Measurements from ENCODE around the gene CFAP90. TPM values are rescaled to one million over a fixed set of nuclear protein-coding genes. Genes with fewer than 3 reads are reported as not detected.

The CFAP90 gene
- total and polyA plus RNA-seq, 2 of the 8 experiments (the other 6 are each of a cell fraction or from before 2014, with no cell fraction given): 0.39 to 0.92 TPM

- TF ChIP-seq KDM5A (IDR thresholded peaks at IDR 0.05; ENCODE audit: low read length) (no peak), CTBP2 (IDR thresholded peaks at IDR 0.05; ENCODE audit: borderline replicate concordance, insufficient read depth, insufficient read length, low read length) (peak; percentile 55), TAF1 (IDR thresholded peaks at IDR 0.05; ENCODE audit: low read depth, low read length) (no peak), ZNF274 (IDR thresholded peaks at IDR 0.05; ENCODE audit: borderline replicate concordance, extremely low read depth, low read length) (no peak), BRCA1 (IDR thresholded peaks at IDR 0.05; ENCODE audit: low read depth, low read length) (no peak), POLR2AphosphoS5 (IDR thresholded peaks at IDR 0.05; ENCODE audit: low read depth, low read length) (no peak), ATF2 (IDR thresholded peaks at IDR 0.05; ENCODE audit: low read length) (peak; percentile 42; the same call in 1 of the 2 replicates), GABPA (IDR thresholded peaks at IDR 0.05; ENCODE audit: borderline replicate concordance, insufficient read depth, low read length) (no peak), SIRT6 (IDR thresholded peaks at IDR 0.05; ENCODE audit: low read length) (no peak), MAX (IDR thresholded peaks at IDR 0.05) (peak; percentile 48; the same call in 1 of the 2 replicates), SP1 (IDR thresholded peaks at IDR 0.05; ENCODE audit: low read depth, low read length) (no peak), TBP (IDR thresholded peaks at IDR 0.05; ENCODE audit: low read depth, low read length) (no peak), MAFK (IDR thresholded peaks at IDR 0.05; ENCODE audit: low read depth, low read length) (no peak), NRF1 (IDR thresholded peaks at IDR 0.05; ENCODE audit: low read depth, low read length) (no peak), SIN3A (conservative IDR thresholded peaks at IDR 0.05 in 1 of 2, IDR thresholded peaks at IDR 0.05 in 1 of 2; ENCODE audit: low read depth in 1 of 2, low read length in 2 of 2) (no peak; a peak in 1 of 4 replicates), RBBP5 (IDR thresholded peaks at IDR 0.05; ENCODE audit: borderline replicate concordance, low read depth, low read length) (no peak), NANOG (IDR thresholded peaks at IDR 0.05; ENCODE audit: insufficient read depth, low read depth, low read length, poor library complexity, severe bottlenecking) (peak; percentile 6), BACH1 (IDR thresholded peaks at IDR 0.05; ENCODE audit: low read length) (peak; percentile 92)
Observed at GRCh38 chr5:7815892-7816534, 34.9 kb downstream of the CFAP90 start (continued).
